Peyer's patch (tissue), 4 donors: ENCODE results near the gene IARS2. TPM values are rescaled to one million over a fixed set of nuclear protein-coding genes. Genes with fewer than 3 reads are reported as not detected.

Experiments used
- DNase-seq, 3 donors: peaks; one replicate each; pipeline ENCODE4 v3.0.0-alpha.2; 2017 to 2019
- H3K27ac ChIP-seq, 4 donors: fragments of 200-600 bp; sonication (generic); one replicate each; pipeline ENCODE4 v1.5.1; 2016 to 2019
- H3K27me3 ChIP-seq, 2 donors: fragments of 200-600 bp; sonication (generic); one replicate each; pipeline ENCODE4 v1.5.1; 2019
- H3K36me3 ChIP-seq, 3 donors: fragments of 200-600 bp; sonication (generic); one replicate each; pipeline ENCODE4 v1.5.1; 2016 to 2019
- H3K4me1 ChIP-seq, 4 donors: fragments of 200-600 bp; sonication (generic); one replicate each; pipeline ENCODE4 v1.5.1; 2016 to 2019
- H3K4me3 ChIP-seq, 4 donors: fragments of 200-600 bp; sonication (generic); 1 replicate in 3 of 4; 2 replicates in 1 of 4; pipeline ENCODE4 v1.5.1; 2016 to 2019; ENCODE audit warnings: mild to moderate bottlenecking in 1 of 4
- H3K9me3 ChIP-seq, 4 donors: fragments of 200-600 bp; sonication (generic); one replicate each; pipeline ENCODE4 v1.5.1; 2016 to 2019; ENCODE audit warnings: mild to moderate bottlenecking in 1 of 4
- POLR2A ChIP-seq, 2 donors: fragments of 450-650 bp; IDR thresholded peaks; one replicate each; pipeline ENCODE4 v1.5.1; 2017; ENCODE audit warnings: antibody characterized with exemption in 2 of 2, mild to moderate bottlenecking in 2 of 2, moderate library complexity in 2 of 2
- small RNA-seq, 2 donors: library from RNA; depleted of rRNA; stranded (forward); fragments of <200 nt; gene quantifications; one replicate each; pipeline ENCODE3, GENCODE V24; 2016
- total RNA-seq, 4 donors: library from RNA; depleted of rRNA; stranded (reverse); fragments of >200 nt; gene quantifications; one replicate each; pipeline ENCODE4 v1.1.0, GENCODE V29; 2016
- TF ChIP-seq, protein P1 (sequence below), 6 experiments: fragments of 450-650 bp in 4 of 6; fragments of 200-600 bp in 2 of 6; sonication (generic) in 1 of 6; IDR thresholded peaks; one replicate each; pipeline ENCODE4 v1.5.1; 2017 to 2019; ENCODE audit warnings: antibody characterized with exemption in 6 of 6, mild to moderate bottlenecking in 3 of 6, moderate library complexity in 1 of 6

Gene IARS2
- total RNA-seq, 4 donors from 2014 or later, result 42.1 to 59.1 (median 52.4) TPM

DNA sequence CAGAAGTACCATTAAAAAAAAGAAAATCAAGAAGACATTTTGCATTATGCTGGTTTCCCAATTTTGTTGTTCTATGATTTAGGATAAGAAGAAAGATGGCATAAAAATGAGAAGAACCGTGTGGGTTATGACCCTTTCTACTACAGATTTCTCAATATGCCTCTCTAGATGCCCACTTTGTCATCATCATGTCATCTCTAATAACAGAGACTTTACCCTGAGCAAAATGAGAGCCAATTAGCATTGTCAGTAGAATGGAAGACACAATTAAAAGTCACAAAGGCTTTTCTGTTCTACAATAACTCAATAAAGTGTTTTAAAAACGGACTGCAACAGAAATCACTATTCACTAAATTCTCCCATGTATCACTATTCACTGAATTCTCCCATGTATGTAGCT lies 92.8 kb downstream of the IARS2 start:
- no peak overlapping the region for H3K27ac ChIP-seq
- H3K27me3 ChIP-seq, result no peaks in the 10 kb centered on the region
- H3K4me1 ChIP-seq, result no peaks in the 10 kb centered on the region
- no peaks in the 10 kb centered on the region for H3K9me3 ChIP-seq
- TF ChIP-seq, protein P1, sequence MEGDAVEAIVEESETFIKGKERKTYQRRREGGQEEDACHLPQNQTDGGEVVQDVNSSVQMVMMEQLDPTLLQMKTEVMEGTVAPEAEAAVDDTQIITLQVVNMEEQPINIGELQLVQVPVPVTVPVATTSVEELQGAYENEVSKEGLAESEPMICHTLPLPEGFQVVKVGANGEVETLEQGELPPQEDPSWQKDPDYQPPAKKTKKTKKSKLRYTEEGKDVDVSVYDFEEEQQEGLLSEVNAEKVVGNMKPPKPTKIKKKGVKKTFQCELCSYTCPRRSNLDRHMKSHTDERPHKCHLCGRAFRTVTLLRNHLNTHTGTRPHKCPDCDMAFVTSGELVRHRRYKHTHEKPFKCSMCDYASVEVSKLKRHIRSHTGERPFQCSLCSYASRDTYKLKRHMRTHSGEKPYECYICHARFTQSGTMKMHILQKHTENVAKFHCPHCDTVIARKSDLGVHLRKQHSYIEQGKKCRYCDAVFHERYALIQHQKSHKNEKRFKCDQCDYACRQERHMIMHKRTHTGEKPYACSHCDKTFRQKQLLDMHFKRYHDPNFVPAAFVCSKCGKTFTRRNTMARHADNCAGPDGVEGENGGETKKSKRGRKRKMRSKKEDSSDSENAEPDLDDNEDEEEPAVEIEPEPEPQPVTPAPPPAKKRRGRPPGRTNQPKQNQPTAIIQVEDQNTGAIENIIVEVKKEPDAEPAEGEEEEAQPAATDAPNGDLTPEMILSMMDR (IDR thresholded peaks at IDR 0.05), result no peak
- no peak for TF ChIP-seq POLR2A (IDR thresholded peaks at IDR 0.05)
- H3K4me3 ChIP-seq, result no peak overlapping the region
- no peak for DNase-seq
- H3K36me3 ChIP-seq, result peaks cover 0 to 53% (median 0%) of the 10 kb centered on the region in 3 donors

DNA sequence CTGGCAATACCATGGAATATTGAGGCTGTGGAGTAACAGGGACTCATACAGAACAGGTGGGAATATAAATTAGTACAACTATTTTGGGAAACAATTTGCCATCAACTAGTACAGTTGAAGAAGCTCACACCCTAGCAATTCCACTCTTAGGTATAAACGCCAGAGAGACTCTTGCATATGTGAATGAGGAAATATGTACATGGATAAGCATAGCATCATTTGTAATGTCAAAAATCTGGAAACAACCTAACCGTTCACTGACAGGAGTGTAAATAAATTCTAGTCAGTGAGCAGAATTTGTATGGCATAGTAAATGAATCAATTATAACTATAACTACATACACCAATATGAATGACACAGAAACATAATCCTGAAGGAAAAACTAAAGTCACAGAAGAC lies 94.6 kb downstream of the IARS2 start:
- Histone ChIP-seq H3K27ac (no peak overlapping the region), H3K9me3 (no peaks in the 10 kb centered on the region), H3K4me1 (no peaks in the 10 kb centered on the region), H3K27me3 (no peaks in the 10 kb centered on the region), H3K4me3 (no peak overlapping the region), H3K36me3 (peaks cover 0 to 61% (median 0%) of the 10 kb centered on the region in 3 donors)
- TF ChIP-seq, protein P1 (IDR thresholded peaks at IDR 0.05), result no peak
- TF ChIP-seq POLR2A (IDR thresholded peaks at IDR 0.05), result no peak
- no peak for DNase-seq

DNA sequence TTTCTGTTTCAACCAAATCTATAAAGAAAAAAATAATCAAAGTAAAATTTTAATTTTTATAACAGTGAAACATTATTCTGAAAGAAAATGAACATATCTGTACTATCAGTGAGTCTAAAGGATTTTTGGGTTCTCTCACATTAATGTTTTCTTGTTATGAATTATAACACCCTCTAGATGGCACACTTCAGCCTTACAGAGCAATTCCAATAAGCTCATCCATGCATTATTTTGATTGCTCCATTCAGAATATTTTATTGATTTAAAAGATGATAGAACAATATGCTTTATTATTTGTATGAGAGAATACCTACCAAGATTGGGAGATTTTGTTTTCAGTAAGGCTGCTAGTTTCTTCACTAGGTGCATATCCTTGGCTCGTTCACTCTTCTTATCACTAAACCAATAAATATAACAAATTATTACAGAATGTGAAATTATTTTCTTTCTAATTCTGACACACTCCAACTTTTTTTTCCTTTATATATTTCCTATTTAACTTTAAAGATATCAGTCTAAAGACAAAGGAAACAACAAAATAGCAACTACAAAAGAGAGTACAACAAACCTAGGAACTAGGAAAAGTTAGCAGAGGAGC lies 95.9 kb downstream of the IARS2 start:
- H3K27me3 ChIP-seq, result no peaks in the 10 kb centered on the region
- TF ChIP-seq, protein P1 (IDR thresholded peaks at IDR 0.05), result peak in 4 of 6 experiments; percentile 47 to 55 (median 49)
- no peak for TF ChIP-seq POLR2A (IDR thresholded peaks at IDR 0.05)
- no peak overlapping the region for H3K4me3 ChIP-seq
- H3K4me1 ChIP-seq, result no peaks in the 10 kb centered on the region
- peaks cover 0 to 74% (median 0%) of the 10 kb centered on the region in 3 donors for H3K36me3 ChIP-seq
- DNase-seq, result no peak
- no peak overlapping the region for H3K27ac ChIP-seq
- no peaks in the 10 kb centered on the region for H3K9me3 ChIP-seq

DNA sequence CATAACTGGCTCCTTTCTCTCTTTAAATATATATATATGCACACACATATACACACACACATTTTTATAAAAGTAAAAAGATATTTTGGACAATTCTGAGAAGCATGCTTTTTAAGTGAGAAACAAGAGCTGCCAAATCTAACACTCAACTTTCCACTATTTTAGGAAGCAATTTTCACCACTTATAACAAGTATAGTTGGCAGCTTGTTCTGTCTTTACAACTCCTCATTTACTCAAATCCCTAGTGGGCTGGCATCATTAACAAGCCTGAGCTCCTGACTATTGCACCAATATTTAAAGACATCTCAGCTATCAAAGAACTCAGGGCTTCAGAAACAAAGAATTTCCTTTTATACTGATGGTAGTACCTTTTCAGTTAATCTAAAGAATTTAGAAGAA lies 101.8 kb downstream of the IARS2 start:
- H3K9me3 ChIP-seq, result no peaks in the 10 kb centered on the region
- H3K4me3 ChIP-seq, result no peak overlapping the region
- H3K27ac ChIP-seq, result no peak overlapping the region
- no peaks in the 10 kb centered on the region for H3K4me1 ChIP-seq
- no peaks in the 10 kb centered on the region for H3K27me3 ChIP-seq
- DNase-seq, result no peak
- peaks cover 0 to 67% (median 0%) of the 10 kb centered on the region in 3 donors for H3K36me3 ChIP-seq
- TF ChIP-seq, protein P1 (IDR thresholded peaks at IDR 0.05), result no peak
- no peak for TF ChIP-seq POLR2A (IDR thresholded peaks at IDR 0.05)

Small RNA genes lying within 50 kb of the gene (small RNA-seq; reads per million reads assigned to genes)
- gene MIR194-1 (269 to 2,427 reads per million in 2 donors), gene MIR215 (1,729 to 16,771 reads per million in 2 donors)

Other genes with a start within 250 kb of the IARS2 start
- gene SLC30A10, start 165.6 kb upstream of the IARS2 start, total RNA-seq, result 10 to 100 TPM in 3 of 4 donors, 1 to 10 TPM in 1; 2.5 to 31.9 (median 16.2) TPM
- 10 to 100 TPM; 25.2 to 90.0 (median 62.9) TPM for gene EPRS1, start 47.6 kb upstream of the IARS2 start, total RNA-seq
- 10 to 100 TPM; 21.5 to 77.9 (median 56.7) TPM for gene BPNT1, start 4.3 kb upstream of the IARS2 start, total RNA-seq
- 10 to 100 TPM; 23.6 to 33.8 (median 27.7) TPM for gene RAB3GAP2, start 178.3 kb downstream of the IARS2 start, total RNA-seq